Upper lobe of left lung (tissue), 6 donors: ENCODE measurements around the gene DOCK8. TPM values are rescaled to one million over a fixed set of nuclear protein-coding genes. Genes with fewer than 3 reads are reported as not detected.

ENCODE experiments used
- ATAC-seq, 2 donors: fragments of 200-7000 bp; cut with Tn5 transposase; one replicate each; pipeline ENCODE4 v1.9.1; 2022; ENCODE audit warnings: mild to moderate bottlenecking in 2 of 2, moderate library complexity in 2 of 2; ENCODE audit not compliant: low FRiP score in 2 of 2
- DNase-seq, 2 donors: peaks; one replicate each; pipeline ENCODE4 v3.0.0-alpha.2; 2019 to 2020
- H3K27ac ChIP-seq, 4 donors: fragments of 200-600 bp; sonication (generic); one replicate each; pipeline ENCODE4 v1.5.1; 2016 to 2019
- H3K27me3 ChIP-seq, 4 donors: fragments of 200-600 bp; sonication (generic); one replicate each; pipeline ENCODE4 v1.5.1; 2017 to 2019
- H3K36me3 ChIP-seq, 4 donors: fragments of 200-600 bp; sonication (generic); one replicate each; pipeline ENCODE4 v1.5.1; 2016 to 2019
- H3K4me1 ChIP-seq, 4 donors: fragments of 200-600 bp; sonication (generic); one replicate each; pipeline ENCODE4 v1.5.1; 2018 to 2019
- H3K4me3 ChIP-seq, 4 donors: fragments of 200-600 bp; sonication (generic); one replicate each; pipeline ENCODE4 v1.5.1; 2017 to 2019; ENCODE audit warnings: mild to moderate bottlenecking in 2 of 4, moderate library complexity in 1 of 4
- H3K9me3 ChIP-seq, 4 donors: fragments of 200-600 bp; sonication (generic); one replicate each; pipeline ENCODE4 v1.5.1; 2018 to 2019
- EP300 ChIP-seq, 4 donors: sonication (generic); formaldehyde crosslinking; IDR thresholded peaks; one replicate each; pipeline ENCODE4 v1.5.1; 2017; ENCODE audit warnings: antibody characterized with exemption in 4 of 4, control low read depth in 2 of 4
- POLR2A ChIP-seq, 4 donors: fragments of 450-650 bp; IDR thresholded peaks; one replicate each; pipeline ENCODE4 v1.5.1; 2016 to 2017; ENCODE audit warnings: antibody characterized with exemption in 4 of 4, mild to moderate bottlenecking in 2 of 4
- POLR2AphosphoS5 ChIP-seq, 2 donors: sonication (generic); formaldehyde crosslinking; IDR thresholded peaks; one replicate each; pipeline ENCODE4 v1.5.1; 2017; ENCODE audit warnings: antibody characterized with exemption in 2 of 2
- WGBS, 2 donors: methylation state at CpG; one replicate each; pipeline ENCODE4 v1.1.5; 2017 to 2018; 5-methylcytosine and 5-hydroxymethylcytosine counted together
- total RNA-seq, 6 donors: library from RNA; depleted of rRNA in 4 of 6; stranded (reverse); fragments of >200 nt in 4 of 6; gene quantifications; one replicate each; pipeline versions ENCODE4 v1.1.0 to v1.2.1, GENCODE V29; 2016 to 2021
- TF ChIP-seq, protein P1 (sequence below), 6 experiments: fragments of 450-650 bp in 4 of 6; fragments of 200-600 bp in 2 of 6; sonication (generic) in 2 of 6; IDR thresholded peaks; one replicate each; pipeline ENCODE4 v1.5.1; 2016 to 2019; ENCODE audit warnings: antibody characterized with exemption in 6 of 6
- donor health status: DM: no; HTN: no; CAD: no; lungs with moderate emphysema.
- donor health status: DM: no; HTN: yes; CAD: no; lungs with severe emphysema.

Gene DOCK8
- total RNA-seq, 6 donors from 2014 or later, result 44.7 to 103 (median 74.6) TPM

DNA sequence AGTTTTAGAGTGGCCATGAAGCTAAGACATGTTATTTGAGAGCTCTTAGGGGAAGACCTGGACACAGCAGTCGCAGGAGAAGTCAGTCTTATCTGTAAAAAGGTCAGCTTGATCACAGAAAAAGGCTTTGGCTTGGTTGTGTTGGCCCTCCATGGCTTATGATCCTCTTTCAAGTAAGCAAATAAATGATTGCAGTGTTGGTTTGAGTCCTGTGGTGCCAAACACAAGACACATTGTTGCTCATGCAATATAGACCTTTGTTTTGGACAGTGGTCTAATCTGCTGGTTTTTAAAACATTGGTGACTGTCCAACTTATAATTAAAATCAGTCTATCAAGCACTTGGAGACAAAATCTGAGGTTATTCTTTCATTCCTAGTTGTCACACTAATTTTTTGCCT is 54.0 kb downstream of the DOCK8 start:
- Histone ChIP-seq H3K4me3 (no peak overlapping the region), H3K9me3 (no peaks in the 10 kb centered on the region), H3K27ac (peak overlapping the region in 2 of 4 donors; percentile 27 to 85), H3K36me3 (no peaks in the 10 kb centered on the region), H3K27me3 (no peaks in the 10 kb centered on the region), H3K4me1 (peaks cover 0 to 15% (median 0%) of the 10 kb centered on the region in 4 donors)
- DNase-seq, result no peak
- no peak for ATAC-seq
- WGBS, 2 donors, result 76 to 78% methylated on average over 1 of the region's 1 CpG
- TF ChIP-seq POLR2AphosphoS5 (IDR thresholded peaks at IDR 0.05) (no peak), EP300 (IDR thresholded peaks at IDR 0.05) (no peak), POLR2A (IDR thresholded peaks at IDR 0.05) (no peak)
- TF ChIP-seq, protein P1, sequence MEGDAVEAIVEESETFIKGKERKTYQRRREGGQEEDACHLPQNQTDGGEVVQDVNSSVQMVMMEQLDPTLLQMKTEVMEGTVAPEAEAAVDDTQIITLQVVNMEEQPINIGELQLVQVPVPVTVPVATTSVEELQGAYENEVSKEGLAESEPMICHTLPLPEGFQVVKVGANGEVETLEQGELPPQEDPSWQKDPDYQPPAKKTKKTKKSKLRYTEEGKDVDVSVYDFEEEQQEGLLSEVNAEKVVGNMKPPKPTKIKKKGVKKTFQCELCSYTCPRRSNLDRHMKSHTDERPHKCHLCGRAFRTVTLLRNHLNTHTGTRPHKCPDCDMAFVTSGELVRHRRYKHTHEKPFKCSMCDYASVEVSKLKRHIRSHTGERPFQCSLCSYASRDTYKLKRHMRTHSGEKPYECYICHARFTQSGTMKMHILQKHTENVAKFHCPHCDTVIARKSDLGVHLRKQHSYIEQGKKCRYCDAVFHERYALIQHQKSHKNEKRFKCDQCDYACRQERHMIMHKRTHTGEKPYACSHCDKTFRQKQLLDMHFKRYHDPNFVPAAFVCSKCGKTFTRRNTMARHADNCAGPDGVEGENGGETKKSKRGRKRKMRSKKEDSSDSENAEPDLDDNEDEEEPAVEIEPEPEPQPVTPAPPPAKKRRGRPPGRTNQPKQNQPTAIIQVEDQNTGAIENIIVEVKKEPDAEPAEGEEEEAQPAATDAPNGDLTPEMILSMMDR (IDR thresholded peaks at IDR 0.05), result no peak

DNA sequence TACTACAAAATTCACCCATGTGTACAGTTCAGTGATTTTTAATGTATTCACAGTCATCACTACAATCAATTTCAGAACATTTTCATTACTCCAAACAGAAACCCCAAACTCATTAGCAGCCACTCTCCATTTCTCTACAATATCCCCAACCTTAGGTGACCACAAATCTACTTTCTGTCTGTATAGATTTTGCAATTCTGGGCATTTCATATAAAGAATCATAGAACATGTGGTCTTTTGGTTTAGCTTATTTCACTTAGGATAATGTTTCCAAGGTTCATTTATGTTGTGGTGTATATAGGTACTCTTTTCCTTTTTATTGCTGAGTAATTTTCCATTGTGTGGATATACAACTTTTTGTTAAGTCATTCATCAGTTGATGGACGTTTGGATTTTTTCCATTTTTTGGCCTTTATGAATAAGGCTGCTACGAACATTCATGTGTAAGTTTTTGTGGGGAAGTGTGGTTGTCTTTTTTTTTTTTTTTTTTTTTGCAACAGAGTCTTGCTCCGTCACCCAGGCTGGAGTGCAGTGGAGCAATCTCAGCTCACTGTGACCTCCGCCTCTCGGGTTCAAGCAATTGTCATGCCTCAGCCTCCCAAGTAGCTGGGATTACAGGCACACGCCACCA is 54.5 kb downstream of the DOCK8 start:
- TF ChIP-seq POLR2AphosphoS5 (IDR thresholded peaks at IDR 0.05), result no peak
- TF ChIP-seq, protein P1 (IDR thresholded peaks at IDR 0.05), result no peak
- TF ChIP-seq POLR2A (IDR thresholded peaks at IDR 0.05), result no peak
- no peak for TF ChIP-seq EP300 (IDR thresholded peaks at IDR 0.05)
- DNase-seq (peak in 1 of 2 donors; percentile 49), ATAC-seq (no peak)
- WGBS, 2 donors, result 60 to 71% methylated on average over 6 of the region's 6 CpGs
- Histone ChIP-seq H3K36me3 (no peaks in the 10 kb centered on the region), H3K27me3 (no peaks in the 10 kb centered on the region), H3K4me1 (peaks cover 0 to 15% (median 0%) of the 10 kb centered on the region in 4 donors), H3K4me3 (no peak overlapping the region), H3K27ac (peak overlapping the region in 3 of 4 donors; percentile 27 to 85 (median 56)), H3K9me3 (no peaks in the 10 kb centered on the region)

DNA sequence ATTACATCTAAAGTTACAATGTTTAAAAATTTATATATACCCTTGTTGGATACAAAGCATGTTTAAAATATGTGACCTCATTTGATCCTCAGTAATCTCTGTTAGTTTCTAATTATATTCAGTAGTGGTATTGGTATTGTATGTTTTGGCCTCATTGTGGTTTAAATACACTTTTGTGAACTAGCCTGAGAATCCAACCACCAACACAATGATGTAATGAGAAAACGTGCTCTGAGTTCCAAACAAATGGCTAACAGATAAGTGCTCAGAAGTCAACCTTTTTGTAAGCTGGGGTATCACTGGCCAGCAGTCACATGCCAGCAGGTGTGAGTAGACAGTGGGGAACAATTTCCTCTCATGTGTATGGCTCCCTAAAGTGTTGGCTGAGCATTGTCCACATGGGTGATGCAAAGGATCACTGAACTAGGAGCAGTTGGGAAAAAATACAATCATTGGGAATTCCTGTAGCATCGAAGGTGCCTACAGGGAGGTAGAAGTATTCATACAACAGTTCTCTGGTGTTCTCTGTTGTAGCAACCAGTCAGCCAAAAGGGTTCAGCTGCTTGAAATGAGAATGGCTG is 56.1 kb downstream of the DOCK8 start:
- Histone ChIP-seq H3K27ac (peak overlapping the region in 2 of 4 donors; percentile 85 to 87), H3K4me1 (peaks cover 0 to 15% (median 0%) of the 10 kb centered on the region in 4 donors), H3K27me3 (no peaks in the 10 kb centered on the region), H3K36me3 (no peaks in the 10 kb centered on the region), H3K4me3 (no peak overlapping the region), H3K9me3 (no peaks in the 10 kb centered on the region)
- 61 to 75% methylated on average over 2 of the region's 2 CpGs for WGBS, 2 donors
- DNase-seq (no peak), ATAC-seq (no peak)
- TF ChIP-seq EP300 (IDR thresholded peaks at IDR 0.05), result no peak
- TF ChIP-seq, protein P1 (IDR thresholded peaks at IDR 0.05), result no peak
- no peak for TF ChIP-seq POLR2AphosphoS5 (IDR thresholded peaks at IDR 0.05)
- no peak for TF ChIP-seq POLR2A (IDR thresholded peaks at IDR 0.05)

DNA sequence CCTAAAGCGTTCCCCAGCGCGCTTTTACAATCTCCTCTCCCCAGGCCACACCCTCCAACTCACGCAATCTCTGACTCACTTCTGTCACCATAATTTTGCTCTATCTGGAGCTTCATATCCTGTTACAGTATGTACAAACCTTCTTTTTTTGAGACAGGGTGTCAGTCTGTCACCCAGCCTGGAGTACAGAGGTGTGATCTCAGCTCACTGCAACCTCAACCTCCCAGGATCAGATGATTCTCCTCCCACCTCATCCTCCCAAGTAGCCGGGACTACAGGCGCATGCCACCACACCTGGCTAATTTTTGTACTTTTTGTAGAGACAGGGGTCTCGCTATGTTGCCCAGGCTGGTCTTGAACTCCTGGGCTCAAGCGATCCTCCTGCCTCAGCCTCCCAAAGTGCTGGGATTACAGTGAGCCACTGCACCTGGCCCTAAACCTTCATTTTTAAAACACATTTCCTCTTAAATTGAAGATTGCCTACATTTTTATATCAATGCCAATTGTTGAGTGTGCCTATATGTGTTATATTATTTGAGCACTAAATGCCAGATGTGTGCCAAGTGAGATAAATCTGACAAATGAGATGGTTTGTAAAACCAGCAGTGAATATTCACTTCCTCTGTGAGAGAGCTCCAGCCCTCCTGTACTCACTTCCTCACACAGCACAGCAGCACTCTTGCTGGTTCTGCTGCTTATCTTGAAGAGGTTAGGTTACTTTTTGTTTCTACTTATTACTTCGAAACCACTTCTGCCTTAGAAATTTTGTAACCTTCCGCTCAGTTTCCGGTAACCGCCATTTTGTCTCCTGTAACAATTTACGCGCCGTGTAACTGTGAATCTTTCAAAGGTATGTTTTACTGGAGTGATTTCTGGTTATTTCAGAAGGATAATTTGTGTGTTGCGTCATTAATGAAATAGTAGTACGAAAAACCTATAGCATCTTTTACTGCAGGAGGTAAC is 57.9 kb downstream of the DOCK8 start:
- H3K4me3 ChIP-seq, result peak overlapping the region in 3 of 4 donors; percentile 13 to 29 (median 22)
- ATAC-seq (peak; percentile 88), DNase-seq (peak in 1 of 2 donors; percentile 67)
- no peaks in the 10 kb centered on the region for H3K9me3 ChIP-seq
- TF ChIP-seq EP300 (IDR thresholded peaks at IDR 0.05) (no peak), POLR2AphosphoS5 (IDR thresholded peaks at IDR 0.05) (peak; percentile 20 to 32), POLR2A (IDR thresholded peaks at IDR 0.05) (peak in 1 of 4 donors; percentile 52)
- TF ChIP-seq, protein P1 (IDR thresholded peaks at IDR 0.05), result no peak
- H3K27ac ChIP-seq, result peak overlapping the region; percentile 80 to 87 (median 85)
- H3K27me3 ChIP-seq, result no peaks in the 10 kb centered on the region
- WGBS, 2 donors, result 53 to 77% methylated on average over 17 of the region's 17 CpGs
- H3K4me1 ChIP-seq, result peaks cover 0 to 15% (median 0%) of the 10 kb centered on the region in 4 donors
- H3K36me3 ChIP-seq, result no peaks in the 10 kb centered on the region
